Small intestine (tissue), 16 donors: ENCODE measurements around the gene RASL10A. TPM values are rescaled to one million over a fixed set of nuclear protein-coding genes. Genes with fewer than 3 reads are reported as not detected.
A peak's percentile ranks its signal among the peaks of the same experiment; 100 is the strongest.
"Not testable (repeated sequence)": the region's sequence is repeated elsewhere in the genome, so short reads cannot be mapped to it uniquely, and the experiment has no call there.

Experiments used
- DNase-seq, 2 donors: peaks; one replicate each; pipeline versions ENCODE4 v3.0.0 to v3.0.0-alpha.2; 2013
- FAIRE-seq: peaks from 2 replicates; lab custom pipeline; 2012; peaks lifted over from hg19 to GRCh38; lab: Jason Lieb, UNC
- H3K27ac ChIP-seq, 3 donors: one replicate each; pipeline ENCODE4 v1.5.1; 2013; ENCODE audit warnings: low read length in 2 of 3, mild to moderate bottlenecking in 2 of 3, control low read depth in 1 of 3, inconsistent platforms in 1 of 3, low read depth in 1 of 3, moderate library complexity in 1 of 3
- H3K27me3 ChIP-seq, 3 donors: one replicate each; pipeline ENCODE4 v1.6.1; 2013; ENCODE audit warnings: low read length in 3 of 3, inconsistent platforms in 1 of 3; ENCODE audit not compliant: control insufficient read depth in 3 of 3, insufficient read depth in 3 of 3
- H3K36me3 ChIP-seq, 3 donors: one replicate each; pipeline ENCODE4 v1.6.1; 2013; ENCODE audit warnings: low read length in 3 of 3, inconsistent platforms in 1 of 3, low read depth in 1 of 3, mild to moderate bottlenecking in 1 of 3, moderate library complexity in 1 of 3; ENCODE audit not compliant: control insufficient read depth in 3 of 3, insufficient read depth in 2 of 3
- H3K4me1 ChIP-seq, 3 donors: one replicate each; pipeline ENCODE4 v1.6.1; 2013; ENCODE audit warnings: low read length in 2 of 3, inconsistent platforms in 1 of 3, low read depth in 1 of 3, mild to moderate bottlenecking in 1 of 3, moderate library complexity in 1 of 3; ENCODE audit not compliant: control insufficient read depth in 3 of 3, insufficient read depth in 2 of 3
- H3K4me3 ChIP-seq, 3 donors: one replicate each; pipeline ENCODE4 v1.5.1; 2013; ENCODE audit warnings: low read length in 3 of 3, control low read depth in 1 of 3, inconsistent platforms in 1 of 3, low read depth in 1 of 3, mild to moderate bottlenecking in 1 of 3, moderate library complexity in 1 of 3
- H3K9me3 ChIP-seq, 2 donors: one replicate each; pipeline ENCODE4 v1.6.1; 2013; ENCODE audit warnings: low read depth in 1 of 2, low read length in 1 of 2; ENCODE audit not compliant: control insufficient read depth in 2 of 2, insufficient read depth in 1 of 2
- WGBS, 3 donors: extraction: QIAGEN DNeasy Blood & Tissue Kit; methylation state at CpG; one replicate each; pipeline ENCODE4 v1.1.7; 2013; 5-methylcytosine and 5-hydroxymethylcytosine counted together
- long read RNA-seq, 10 donors: transcript quantifications; one replicate each; lab custom pipeline, GENCODE V29; 2026
- polyA plus RNA-seq, 4 donors: library from polyadenylated mRNA; stranded (reverse) in 3 of 4; unstranded in 1 of 4; fragments of 200-250 nt in 3 of 4; fragments of 120-200 nt in 1 of 4; gene quantifications; one replicate each; pipeline versions ENCODE4 v1.2.1 to v1.2.3, GENCODE V29; 2013
- donor health status: healthy with polysubstance abuse.
- donor health status: control.
- donor health status: control.
- donor health status: Bipolar disorder and iron deficiency.
- donor health status: healthy.

RASL10A gene, protein sequence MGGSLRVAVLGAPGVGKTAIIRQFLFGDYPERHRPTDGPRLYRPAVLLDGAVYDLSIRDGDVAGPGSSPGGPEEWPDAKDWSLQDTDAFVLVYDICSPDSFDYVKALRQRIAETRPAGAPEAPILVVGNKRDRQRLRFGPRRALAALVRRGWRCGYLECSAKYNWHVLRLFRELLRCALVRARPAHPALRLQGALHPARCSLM
- 1 to 10 TPM in 3 of 4 donors, under 1 TPM in 1; 0.74 to 4.1 (median 3.8) TPM for polyA plus RNA-seq
- long read RNA-seq, donor 1 = 0 reads
- long read RNA-seq, donor 2 = 0 reads
- long read RNA-seq, donor 3 = 0 reads
- long read RNA-seq, donor 4 = 0 reads
- long read RNA-seq, donor 5, partial matches to known transcripts = 0 of 1 reads
- long read RNA-seq, donor 5, other reads (novel, unspliced or antisense) = 0 of 1 reads
- long read RNA-seq, donor 6, partial matches to known transcripts = 0 of 1 reads
- long read RNA-seq, donor 6, other reads (novel, unspliced or antisense) = 0 of 1 reads
- long read RNA-seq, donor 7 = 0 reads
- long read RNA-seq, donor 8, partial matches to known transcripts = 0 of 1 reads
- long read RNA-seq, donor 8, other reads (novel, unspliced or antisense) = 0 of 1 reads
- long read RNA-seq, donor 9 = 0 reads
- long read RNA-seq, donor 10 = 0 reads

- peaks cover 10 to 40% (median 19%) of the 10 kb centered on the region in 3 donors for H3K27me3 ChIP-seq
- peaks cover 1 to 27% (median 6%) of the 10 kb centered on the region in 3 donors for H3K4me1 ChIP-seq
- peak within 1 kb of the TSS in 2 of 3 donors; percentile 9 to 26 for H3K4me3 ChIP-seq
- 5 to 18% (median 12%) methylated on average over 38 to 103 of the region's 103 CpGs for WGBS, 3 donors
- peaks cover 0 to 6% (median 0%) of the 10 kb centered on the region in 3 donors for H3K36me3 ChIP-seq
- H3K27ac ChIP-seq = no peak within 1 kb of the TSS
- no peaks in the 10 kb centered on the region for H3K9me3 ChIP-seq
- no peak for FAIRE-seq
- peak in 1 of 2 donors; percentile 57 for DNase-seq
Observed at GRCh38 chr22:29315286-29316140, at the start of gene RASL10A. RASL10A (minus strand) TSS chr22:29315697; CDS start chr22:29315246, 451 bp downstream.

- no peak overlapping the region for H3K4me3 ChIP-seq
- peak; percentile 46 to 51 for DNase-seq
- no peaks in the 10 kb centered on the region for H3K27me3 ChIP-seq
- no peak for FAIRE-seq
- H3K9me3 ChIP-seq = no peaks in the 10 kb centered on the region
- WGBS, 3 donors = 38 to 48% (median 43%) methylated on average over 9 of the region's 9 CpGs
- no peak overlapping the region for H3K27ac ChIP-seq
- H3K36me3 ChIP-seq = peaks cover 27 to 61% (median 27%) of the 10 kb centered on the region in 3 donors
- H3K4me1 ChIP-seq = peaks cover 0 to 2% (median 0%) of the 10 kb centered on the region in 3 donors
Observed at GRCh38 chr22:29359469-29359868, 44.0 kb upstream of the RASL10A start.

GRCh38 chr22:29357193-29357890 is 41.8 kb upstream of the RASL10A start:
- not testable (repeated sequence) for DNase-seq, H3K9me3 ChIP-seq, H3K27me3 ChIP-seq, FAIRE-seq, H3K4me1 ChIP-seq, H3K4me3 ChIP-seq, H3K27ac ChIP-seq
- WGBS, 3 donors = 97 to 99% (median 99%) methylated on average over 12 of the region's 12 CpGs
- peaks cover 34 to 75% (median 38%) of the 10 kb centered on the region in 3 donors for H3K36me3 ChIP-seq

DNA sequence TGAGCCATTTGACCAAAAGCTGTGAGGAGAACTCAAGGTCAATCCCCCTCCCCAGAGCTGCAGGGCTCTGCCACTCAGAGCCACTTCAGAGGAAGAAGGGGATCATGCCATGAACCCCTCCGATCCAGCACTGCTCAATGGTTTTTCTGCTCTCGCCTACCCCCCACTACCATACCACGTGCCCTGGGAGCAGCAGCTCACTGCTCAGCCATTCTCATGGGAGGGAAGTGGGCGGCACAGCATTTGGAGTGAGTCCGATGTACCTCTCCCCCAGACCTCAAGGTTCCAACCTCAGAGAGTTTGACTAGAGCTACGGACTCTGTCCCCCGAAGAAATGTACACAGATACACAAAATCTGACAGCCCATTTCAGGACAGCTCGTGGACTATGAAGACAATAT is 38.4 kb upstream of the RASL10A start:
- H3K27me3 ChIP-seq = no peaks in the 10 kb centered on the region
- peaks cover 0 to 10% (median 0%) of the 10 kb centered on the region in 3 donors for H3K4me1 ChIP-seq
- FAIRE-seq = no peak
- no peak for DNase-seq
- H3K4me3 ChIP-seq = no peak overlapping the region
- no peaks in the 10 kb centered on the region for H3K9me3 ChIP-seq
- WGBS, 3 donors = 95 to 97% (median 96%) methylated on average over 8 of the region's 8 CpGs
- H3K36me3 ChIP-seq = peaks cover 41 to 92% (median 47%) of the 10 kb centered on the region in 3 donors
- no peak overlapping the region for H3K27ac ChIP-seq

DNA sequence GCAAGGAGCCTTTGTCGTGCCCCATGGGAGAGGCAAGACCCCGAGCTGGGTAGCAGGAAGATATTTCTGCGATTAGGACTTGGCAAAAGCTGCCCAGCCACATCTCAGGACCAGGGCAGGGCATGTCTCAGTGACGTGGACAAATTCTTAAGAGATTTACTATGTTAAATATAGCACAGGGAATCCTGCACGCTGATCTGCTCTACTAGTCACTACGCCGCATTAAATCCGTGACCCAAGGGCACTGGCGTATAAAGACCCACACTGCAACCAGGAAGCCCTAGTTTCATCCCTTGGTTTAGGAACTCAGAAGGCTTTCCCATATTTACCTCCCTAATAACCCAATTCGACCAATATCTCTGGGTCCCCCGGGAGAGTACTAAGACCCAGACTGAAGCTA is 37.8 kb upstream of the RASL10A start:
- no peak overlapping the region for H3K4me3 ChIP-seq
- H3K27me3 ChIP-seq = no peaks in the 10 kb centered on the region
- no peaks in the 10 kb centered on the region for H3K9me3 ChIP-seq
- no peak overlapping the region for H3K27ac ChIP-seq
- H3K36me3 ChIP-seq = peaks cover 40 to 88% (median 46%) of the 10 kb centered on the region in 3 donors
- FAIRE-seq (no peak), DNase-seq (no peak)
- 93 to 95% (median 94%) methylated on average over 11 of the region's 11 CpGs for WGBS, 3 donors
- peaks cover 0 to 10% (median 0%) of the 10 kb centered on the region in 3 donors for H3K4me1 ChIP-seq

DNA sequence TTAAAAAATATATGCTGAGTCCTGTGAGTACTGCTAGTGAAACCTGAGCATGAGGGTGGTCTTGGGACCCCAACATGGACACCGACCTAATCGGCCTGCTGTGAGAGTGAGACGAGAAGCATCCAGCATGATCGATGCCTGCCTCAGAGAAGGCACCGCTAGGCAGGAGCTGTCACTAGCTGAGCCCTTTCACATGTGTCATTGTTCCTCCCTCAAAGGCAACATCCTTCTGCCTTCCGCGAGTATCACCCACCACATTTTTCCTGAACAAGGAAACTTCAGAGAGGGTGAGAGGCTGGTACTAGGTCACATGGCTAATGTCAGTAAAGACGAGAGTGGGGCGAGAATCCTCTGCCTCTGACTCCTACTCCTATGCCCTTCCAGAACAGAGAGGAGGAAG is 37.3 kb upstream of the RASL10A start:
- FAIRE-seq (no peak), DNase-seq (no peak)
- Histone ChIP-seq H3K4me3 (no peak overlapping the region), H3K36me3 (peaks cover 42 to 83% (median 47%) of the 10 kb centered on the region in 3 donors), H3K27me3 (no peaks in the 10 kb centered on the region), H3K4me1 (peaks cover 0 to 10% (median 0%) of the 10 kb centered on the region in 3 donors), H3K27ac (no peak overlapping the region), H3K9me3 (no peaks in the 10 kb centered on the region)
- WGBS, 3 donors = 84 to 94% (median 87%) methylated on average over 9 of the region's 9 CpGs

- DNase-seq (no peak), FAIRE-seq (no peak)
- WGBS, 3 donors = 89 to 97% (median 96%) methylated on average over 9 of the region's 9 CpGs
- Histone ChIP-seq H3K9me3 (no peaks in the 10 kb centered on the region), H3K4me1 (peaks cover 0 to 10% (median 0%) of the 10 kb centered on the region in 3 donors), H3K27me3 (no peaks in the 10 kb centered on the region), H3K36me3 (peaks cover 43 to 84% (median 50%) of the 10 kb centered on the region in 3 donors), H3K27ac (no peak overlapping the region), H3K4me3 (no peak overlapping the region)
Observed at GRCh38 chr22:29351891-29352290, 36.4 kb upstream of the RASL10A start.
